K562 (cell line): Measurements from ENCODE around the gene NGRN. TPM values are rescaled to one million over a fixed set of nuclear protein-coding genes. Genes with fewer than 3 reads are reported as not detected.

Experiments used
- ATF3 ChIP-seq, 2 experiments: fragments of 450-650 bp in 1 of 2; sonication (generic) in 1 of 2; formaldehyde crosslinking in 1 of 2; IDR thresholded peaks in 1 of 2; conservative IDR thresholded peaks in 1 of 2; 2 replicates each; pipeline versions ENCODE4 v1.6.1 to v1.8.1; 2016 to 2023; ENCODE audit warnings: mild to moderate bottlenecking in 2 of 2, moderate library complexity in 2 of 2, inconsistent platforms in 1 of 2, missing genetic modification reagents in 1 of 2
- CREBBP ChIP-seq: IDR thresholded peaks from one replicate; pipeline ENCODE4 v1.6.1; 2012; ENCODE audit warnings: low read depth, mild to moderate bottlenecking, control low read depth, inconsistent platforms, low read length
- EP400 ChIP-seq: fragments of 450-650 bp; IDR thresholded peaks from 2 replicates; pipeline ENCODE4 v1.6.1; 2017; ENCODE audit warnings: antibody characterized with exemption, mild to moderate bottlenecking, moderate library complexity
- ETV1 ChIP-seq: fragments of 450-650 bp; conservative IDR thresholded peaks from 2 replicates; pipeline ENCODE4 v1.6.1; 2016; ENCODE audit warnings: missing genetic modification characterization, control low read depth, low read depth, missing compliant biosample characterization
- FOXP4 ChIP-seq: sonication (generic); formaldehyde crosslinking; IDR thresholded peaks from 2 replicates; pipeline ENCODE4 v1.8.0; 2022; ENCODE audit warnings: mild to moderate bottlenecking, missing genetic modification reagents, borderline replicate concordance
- GTF2F1 ChIP-seq: IDR thresholded peaks from 2 replicates; pipeline ENCODE4 v1.6.1; 2011; ENCODE audit warnings: low read depth, low read length, improper control_type of control experiment
- IFI16 ChIP-seq: fragments of 250-450 bp; sonication (Bioruptor Pico); IDR thresholded peaks from 2 replicates; pipeline ENCODE4 v2.1.2; 2022; ENCODE audit warnings: mild to moderate bottlenecking, inconsistent platforms
- MAFF ChIP-seq: IDR thresholded peaks from 2 replicates; pipeline ENCODE4 v1.6.1; 2012; ENCODE audit warnings: low read length, improper control_type of control experiment
- MBD2 ChIP-seq: sonication (generic); IDR thresholded peaks from 2 replicates; pipeline ENCODE4 v1.6.1; 2016; ENCODE audit warnings: low read depth, borderline replicate concordance
- MED1 ChIP-seq: sonication (generic); formaldehyde crosslinking; IDR thresholded peaks from 2 replicates; pipeline ENCODE4 v1.8.1; 2023; ENCODE audit warnings: missing genetic modification reagents, borderline replicate concordance
- NCOA6 ChIP-seq: fragments of 450-650 bp; IDR thresholded peaks from 2 replicates; pipeline ENCODE4 v1.6.1; 2017; ENCODE audit warnings: mild to moderate bottlenecking
- NR2C1 ChIP-seq, 2 experiments: fragments of 450-650 bp; IDR thresholded peaks; 2 replicates each; pipeline ENCODE4 v1.6.1; 2017; ENCODE audit warnings: mild to moderate bottlenecking in 2 of 2, antibody characterized with exemption in 1 of 2, inconsistent platforms in 1 of 2, missing compliant biosample characterization in 1 of 2, missing genetic modification characterization in 1 of 2
- PHF20 ChIP-seq: fragments of 450-650 bp; IDR thresholded peaks from 2 replicates; pipeline ENCODE4 v1.6.1; 2018; ENCODE audit not compliant: partially characterized antibody
- PTRF ChIP-seq: fragments of 450-650 bp; IDR thresholded peaks from 2 replicates; pipeline ENCODE4 v1.6.1; 2016; ENCODE audit warnings: mild to moderate bottlenecking, missing genetic modification characterization, missing compliant biosample characterization
- SAFB ChIP-seq: fragments of 200-400 bp; formaldehyde crosslinking; IDR thresholded peaks from 2 replicates; pipeline ENCODE4 v1.6.1; 2017; ENCODE audit warnings: low read depth, low read length, borderline replicate concordance
- TBL1XR1 ChIP-seq, 2 experiments: IDR thresholded peaks; 2 replicates each; pipeline ENCODE4 v1.6.1; 2012; ENCODE audit warnings: improper control_type of control experiment in 2 of 2, low read length in 2 of 2, mild to moderate bottlenecking in 1 of 2
- TCF7 ChIP-seq: sonication (generic); IDR thresholded peaks from 2 replicates; pipeline ENCODE4 v1.6.1; 2016; ENCODE audit warnings: antibody characterized with exemption, borderline replicate concordance
- TFE3 ChIP-seq: fragments of 450-650 bp; formaldehyde crosslinking; IDR thresholded peaks from 2 replicates; pipeline ENCODE4 v1.4.0; 2020; ENCODE audit warnings: mild to moderate bottlenecking, mixed read lengths
- TRIM24 ChIP-seq, 2 experiments: fragments of 450-650 bp; IDR thresholded peaks; 2 replicates each; pipeline ENCODE4 v1.6.1; 2016
- VEZF1 ChIP-seq: fragments of 200-800 bp; sonication (Bioruptor generic); IDR thresholded peaks from 2 replicates; pipeline ENCODE4 v1.6.1; 2017; ENCODE audit warnings: missing genetic modification characterization, missing compliant biosample characterization
- ZNF586 ChIP-seq: fragments of 450-650 bp; formaldehyde crosslinking; conservative IDR thresholded peaks from 2 replicates; pipeline ENCODE4 v1.4.0; 2020; ENCODE audit warnings: mild to moderate bottlenecking, moderate library complexity
- polyA plus RNA-seq, 8 experiments: library from polyadenylated mRNA; depleted of rRNA in 4 of 8; stranded (reverse) in 5 of 8; unstranded in 3 of 8; fragments of >200 nt; fragmentation: Nextera tagmentation in 2 of 8; fragmentation: Illumina TruSeq in 1 of 8; extraction: Ambion mirVana in 2 of 8; extraction: Trizol in 1 of 8; gene quantifications; 2 replicates each; pipeline versions ENCODE4 v1.2.1 to v1.2.3, GENCODE V29; 2011 to 2014; ENCODE audit warnings: inconsistent platforms in 1 of 8, missing spikeins in 1 of 8
- total RNA-seq, 7 experiments: library from RNA; depleted of rRNA in 6 of 7; stranded (reverse); fragments of >200 nt in 6 of 7; fragmentation: Illumina TruSeq in 2 of 7; extraction: Trizol in 2 of 7; gene quantifications; 2 replicates each; pipeline versions ENCODE4 v1.2.1 to v1.2.3, GENCODE V29; 2011 to 2021; ENCODE audit warnings: low replicate concordance in 1 of 7

Gene NGRN
- total and polyA plus RNA-seq, 9 of the 15 experiments (the other 6 are each of a cell fraction or from before 2014, with no cell fraction given) = 14.0 to 73.4 (median 60.0) TPM

- TF ChIP-seq CREBBP (no peak), VEZF1 (CRISPR knock-in tag) (no peak), ATF3 (IDR thresholded peaks at IDR 0.05) (no peak), ATF3 (CRISPR knock-in tag; conservative IDR thresholded peaks at IDR 0.05) (no peak), FOXP4 (CRISPR knock-in tag) (no peak), MBD2 (no peak), MAFF (no peak), NCOA6 (no peak), GTF2F1 (no peak), TRIM24 (IDR thresholded peaks at IDR 0.05) (no peak), PTRF (tag) (no peak), TBL1XR1 (IDR thresholded peaks at IDR 0.05; ENCODE audit: low read length in 2 of 2) (peak in 1 of 2 experiments; percentile 32; a peak in 1 of 4 replicates), ETV1 (tag) (peak; percentile 84), EP400 (no peak), TCF7 (no peak), MED1 (no peak), PHF20 (peak; percentile 81), ZNF586 (CRISPR knock-in tag) (no peak), SAFB (no peak), NR2C1 (IDR thresholded peaks at IDR 0.05) (no peak), NR2C1 (tag; IDR thresholded peaks at IDR 0.05) (no peak), TFE3 (CRISPR knock-in tag) (no peak), IFI16 (no peak)
Observed at GRCh38 chr15:90300988-90301706, 35.7 kb downstream of the NGRN start (continued).
